Liver (tissue), 9 donors: ENCODE data around the gene NOS3. TPM values are rescaled to one million over a fixed set of nuclear protein-coding genes. Genes with fewer than 3 reads are reported as not detected.

Experiments used
- DNase-seq: peaks from one replicate; pipeline ENCODE4 v3.0.0-alpha.2; 2017; ENCODE audit warnings: low spot score
- H3K27ac ChIP-seq, 2 donors: one replicate each; pipeline ENCODE4 v1.7.0; 2013; ENCODE audit warnings: inconsistent platforms in 2 of 2, low read length in 2 of 2, control low read depth in 1 of 2, low read depth in 1 of 2, mild to moderate bottlenecking in 1 of 2
- H3K27me3 ChIP-seq, 4 donors: one replicate each; pipeline versions ENCODE4 v1.6.1 to v1.7.0; 2013; ENCODE audit warnings: low read length in 3 of 4, inconsistent platforms in 1 of 4, mild to moderate bottlenecking in 1 of 4, moderate library complexity in 1 of 4; ENCODE audit not compliant: control insufficient read depth in 4 of 4, insufficient read depth in 4 of 4
- H3K36me3 ChIP-seq, 4 donors: one replicate each; pipeline versions ENCODE4 v1.6.1 to v1.7.0; 2013; ENCODE audit warnings: low read length in 3 of 4, mild to moderate bottlenecking in 3 of 4, low read depth in 1 of 4, moderate library complexity in 1 of 4; ENCODE audit not compliant: control insufficient read depth in 4 of 4, insufficient read depth in 3 of 4
- H3K4me1 ChIP-seq, 4 donors: one replicate each; pipeline versions ENCODE4 v1.6.1 to v1.7.0; 2013; ENCODE audit warnings: low read length in 3 of 4, mild to moderate bottlenecking in 3 of 4, moderate library complexity in 1 of 4; ENCODE audit not compliant: control insufficient read depth in 4 of 4, insufficient read depth in 4 of 4
- H3K4me3 ChIP-seq, 3 donors: one replicate each; pipeline versions ENCODE4 v1.6.1 to v1.7.0; 2013; ENCODE audit warnings: low read length in 3 of 3, control low read depth in 1 of 3, low read depth in 1 of 3, mild to moderate bottlenecking in 1 of 3
- H3K9ac ChIP-seq, 2 donors: one replicate each; pipeline ENCODE4 v1.7.0; 2013; ENCODE audit warnings: low read length in 2 of 2, mild to moderate bottlenecking in 2 of 2, moderate library complexity in 2 of 2, control low read depth in 1 of 2, low read depth in 1 of 2
- H3K9me3 ChIP-seq, 4 donors: one replicate each; pipeline versions ENCODE4 v1.6.1 to v1.7.0; 2013; ENCODE audit warnings: low read length in 3 of 4; ENCODE audit not compliant: control insufficient read depth in 4 of 4
- EGR1 ChIP-seq, 2 donors: IDR thresholded peaks; 2 replicates each; pipeline ENCODE4 v1.6.1; 2016 to 2018; ENCODE audit warnings: antibody characterized with exemption in 2 of 2, low read depth in 2 of 2
- FOXA1 ChIP-seq: IDR thresholded peaks from 2 replicates; pipeline ENCODE4 v1.6.1; 2016; ENCODE audit warnings: antibody characterized with exemption
- FOXA2 ChIP-seq: IDR thresholded peaks from 2 replicates; pipeline ENCODE4 v1.6.1; 2016; ENCODE audit warnings: antibody characterized with exemption
- GABPA ChIP-seq, 2 donors: IDR thresholded peaks in 1 of 2; conservative IDR thresholded peaks in 1 of 2; 2 replicates each; pipeline ENCODE4 v1.6.1; 2016; ENCODE audit warnings: antibody characterized with exemption in 2 of 2, mild to moderate bottlenecking in 1 of 2, moderate library complexity in 1 of 2
- HNF4A ChIP-seq, 2 donors: conservative IDR thresholded peaks; 2 replicates each; pipeline ENCODE4 v1.6.1; 2016; ENCODE audit warnings: antibody characterized with exemption in 2 of 2, mild to moderate bottlenecking in 2 of 2
- HNF4G ChIP-seq: IDR thresholded peaks from 2 replicates; pipeline ENCODE4 v1.6.1; 2016; ENCODE audit warnings: antibody characterized with exemption
- JUND ChIP-seq, 2 donors: IDR thresholded peaks; 2 replicates each; pipeline ENCODE4 v1.6.1; 2016; ENCODE audit warnings: antibody characterized with exemption in 2 of 2
- NR2F2 ChIP-seq: IDR thresholded peaks from 2 replicates; pipeline ENCODE4 v1.6.1; 2016; ENCODE audit warnings: antibody characterized with exemption
- RAD21 ChIP-seq, 2 donors: IDR thresholded peaks; 2 replicates each; pipeline ENCODE4 v1.6.1; 2016; ENCODE audit warnings: antibody characterized with exemption in 2 of 2, mild to moderate bottlenecking in 2 of 2
- RXRA ChIP-seq, 2 donors: IDR thresholded peaks; 2 replicates each; pipeline ENCODE4 v1.6.1; 2017 to 2018; ENCODE audit warnings: antibody characterized with exemption in 2 of 2, mild to moderate bottlenecking in 1 of 2
- SP1 ChIP-seq: IDR thresholded peaks from 2 replicates; pipeline ENCODE4 v1.6.1; 2018; ENCODE audit warnings: antibody characterized with exemption, mild to moderate bottlenecking
- TAF1 ChIP-seq: conservative IDR thresholded peaks from 2 replicates; pipeline ENCODE4 v1.6.1; 2016; ENCODE audit warnings: antibody characterized with exemption, mild to moderate bottlenecking
- YY1 ChIP-seq: IDR thresholded peaks from 2 replicates; pipeline ENCODE4 v1.6.1; 2016; ENCODE audit warnings: antibody characterized with exemption, mild to moderate bottlenecking
- WGBS: extraction: QIAGEN DNeasy Blood & Tissue Kit; methylation state at CpG from one replicate; pipeline ENCODE4 v1.1.7; 2013; 5-methylcytosine and 5-hydroxymethylcytosine counted together
- polyA plus RNA-seq, 2 donors: library from polyadenylated mRNA; stranded (reverse) in 1 of 2; unstranded in 1 of 2; fragments of 200-250 nt in 1 of 2; fragments of >200 nt in 1 of 2; fragmentation: Nextera tagmentation in 1 of 2; extraction: Ambion mirVana in 1 of 2; gene quantifications; one replicate each; pipeline versions ENCODE4 v1.2.1 to v1.2.3, GENCODE V29; 2013 to 2015
- total RNA-seq, 2 donors: library from RNA; depleted of rRNA; stranded (reverse); fragments of >200 nt; gene quantifications; one replicate each; pipeline ENCODE4 v1.2.3, GENCODE V29; 2014
- TF ChIP-seq, protein P1 (sequence below): fragments of 150-350 bp; IDR thresholded peaks from 2 replicates; pipeline ENCODE4 v1.5.1; 2017; ENCODE audit warnings: improper control_type of control experiment, low read depth, low read length; ENCODE audit not compliant: missing input control
- TF ChIP-seq, protein P2 (sequence below): IDR thresholded peaks from 2 replicates; pipeline ENCODE4 v1.6.1; 2016; ENCODE audit warnings: antibody characterized with exemption
- TF ChIP-seq, protein P3 (sequence below): IDR thresholded peaks from 2 replicates; pipeline ENCODE4 v1.6.1; 2016; ENCODE audit warnings: antibody characterized with exemption, mild to moderate bottlenecking
- TF ChIP-seq, protein P4 (sequence below): IDR thresholded peaks from 2 replicates; pipeline ENCODE4 v1.6.1; 2016; ENCODE audit warnings: antibody characterized with exemption
- TF ChIP-seq, protein P5 (sequence below): IDR thresholded peaks from 2 replicates; pipeline ENCODE4 v1.6.1; 2016; ENCODE audit warnings: antibody characterized with exemption
- donor health status: healthy.
- donor health status: healthy.
- donor health status: healthy.
- donor health status: healthy.
- donor health status: healthy.

Gene NOS3
- total and polyA plus RNA-seq, 4 donors, result 1.6 to 6.1 (median 5.1) TPM

DNA sequence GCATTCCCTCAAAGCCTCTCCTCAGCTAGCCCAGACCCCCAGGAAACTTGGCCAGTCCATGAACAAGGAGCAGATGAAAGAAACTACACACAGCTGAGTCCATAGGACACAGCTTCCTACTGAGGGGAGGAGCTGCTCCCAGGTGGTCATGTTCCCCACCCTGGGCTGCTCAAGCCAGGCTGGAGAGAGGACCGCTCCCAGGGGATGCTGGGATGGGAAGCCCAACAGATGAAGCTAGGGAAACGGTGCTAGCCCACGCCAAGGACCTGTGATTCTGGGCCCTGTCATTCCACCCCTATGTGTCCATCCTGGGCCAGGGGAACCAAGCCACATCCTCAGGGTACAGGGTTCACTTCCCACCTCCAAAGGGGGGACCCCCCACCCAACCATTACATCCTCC lies 31.7 kb upstream of the NOS3 start:
- Histone ChIP-seq H3K27me3 (peaks cover 0 to 7% (median 0%) of the 10 kb centered on the region in 4 donors), H3K9me3 (no peaks in the 10 kb centered on the region), H3K9ac (no peak overlapping the region), H3K27ac (no peak overlapping the region), H3K36me3 (no peaks in the 10 kb centered on the region), H3K4me1 (peaks cover 0 to 6% (median 0%) of the 10 kb centered on the region in 4 donors), H3K4me3 (no peak overlapping the region)
- TF ChIP-seq RAD21 (IDR thresholded peaks at IDR 0.05) (no peak), NR2F2 (no peak)
- TF ChIP-seq, protein P1, sequence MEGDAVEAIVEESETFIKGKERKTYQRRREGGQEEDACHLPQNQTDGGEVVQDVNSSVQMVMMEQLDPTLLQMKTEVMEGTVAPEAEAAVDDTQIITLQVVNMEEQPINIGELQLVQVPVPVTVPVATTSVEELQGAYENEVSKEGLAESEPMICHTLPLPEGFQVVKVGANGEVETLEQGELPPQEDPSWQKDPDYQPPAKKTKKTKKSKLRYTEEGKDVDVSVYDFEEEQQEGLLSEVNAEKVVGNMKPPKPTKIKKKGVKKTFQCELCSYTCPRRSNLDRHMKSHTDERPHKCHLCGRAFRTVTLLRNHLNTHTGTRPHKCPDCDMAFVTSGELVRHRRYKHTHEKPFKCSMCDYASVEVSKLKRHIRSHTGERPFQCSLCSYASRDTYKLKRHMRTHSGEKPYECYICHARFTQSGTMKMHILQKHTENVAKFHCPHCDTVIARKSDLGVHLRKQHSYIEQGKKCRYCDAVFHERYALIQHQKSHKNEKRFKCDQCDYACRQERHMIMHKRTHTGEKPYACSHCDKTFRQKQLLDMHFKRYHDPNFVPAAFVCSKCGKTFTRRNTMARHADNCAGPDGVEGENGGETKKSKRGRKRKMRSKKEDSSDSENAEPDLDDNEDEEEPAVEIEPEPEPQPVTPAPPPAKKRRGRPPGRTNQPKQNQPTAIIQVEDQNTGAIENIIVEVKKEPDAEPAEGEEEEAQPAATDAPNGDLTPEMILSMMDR, result no peak
- TF ChIP-seq, protein P2, sequence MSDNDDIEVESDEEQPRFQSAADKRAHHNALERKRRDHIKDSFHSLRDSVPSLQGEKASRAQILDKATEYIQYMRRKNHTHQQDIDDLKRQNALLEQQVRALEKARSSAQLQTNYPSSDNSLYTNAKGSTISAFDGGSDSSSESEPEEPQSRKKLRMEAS, result no peak
- DNase-seq, result no peak
- 72% methylated on average over 3 of the region's 3 CpGs for WGBS

DNA sequence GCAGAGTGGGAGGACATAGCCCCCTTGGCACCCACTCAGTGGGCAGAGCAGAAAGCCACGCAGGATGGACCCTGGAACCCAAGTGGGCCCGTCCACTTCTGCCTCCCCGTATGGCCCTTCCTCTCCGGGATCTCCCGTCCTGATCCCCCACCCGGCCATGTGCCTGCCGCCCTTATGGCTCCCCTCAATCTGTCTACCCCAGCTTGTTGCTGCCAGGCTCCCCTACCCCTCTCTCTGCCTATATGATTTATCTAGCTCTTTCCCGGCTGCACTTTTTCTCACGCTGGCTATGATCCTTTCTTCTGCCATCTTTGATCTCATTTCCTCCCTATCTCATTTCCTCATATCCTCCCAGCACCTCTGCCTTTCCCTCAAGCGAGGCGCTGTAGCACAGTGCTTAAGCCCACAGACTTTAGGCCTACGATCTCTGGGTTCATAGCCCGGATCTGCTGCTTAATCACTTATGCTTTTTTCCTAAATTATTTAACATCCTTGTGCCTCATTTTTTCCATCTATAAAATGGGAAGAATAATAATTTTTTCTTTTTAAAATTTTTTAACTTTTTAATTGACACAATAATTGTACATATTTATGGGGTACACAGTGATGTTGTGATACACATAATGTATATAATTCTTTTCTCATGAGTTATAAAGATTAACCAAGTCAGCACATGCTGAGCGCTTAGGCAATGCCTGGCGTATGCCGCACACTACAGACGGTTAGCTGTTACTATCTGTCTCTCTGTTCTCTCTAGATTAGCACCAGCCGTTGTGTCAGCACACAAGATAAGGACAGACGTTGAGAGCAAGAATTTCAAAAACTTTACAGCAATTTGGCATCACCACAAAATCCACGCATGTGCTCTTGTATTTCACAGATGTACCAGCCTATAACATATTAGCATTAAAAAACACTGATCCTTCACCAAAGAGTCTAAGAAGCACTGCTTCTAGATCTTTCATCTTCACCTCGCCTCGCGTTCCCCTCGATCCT lies 30.8 kb upstream of the NOS3 start:
- Histone ChIP-seq H3K4me3 (no peak overlapping the region), H3K9ac (no peak overlapping the region), H3K9me3 (no peaks in the 10 kb centered on the region), H3K4me1 (peaks cover 0 to 14% (median under 1%) of the 10 kb centered on the region in 4 donors), H3K27me3 (peaks cover 0 to 7% (median under 1%) of the 10 kb centered on the region in 4 donors), H3K27ac (no peak overlapping the region), H3K36me3 (no peaks in the 10 kb centered on the region)
- TF ChIP-seq, protein P2, result no peak
- TF ChIP-seq, protein P1, result no peak
- TF ChIP-seq TAF1 (no peak), YY1 (no peak), GABPA (IDR thresholded peaks at IDR 0.05 in 1 of 2, conservative IDR thresholded peaks at IDR 0.05 in 1 of 2) (no peak), RAD21 (IDR thresholded peaks at IDR 0.05) (no peak), HNF4G (no peak), EGR1 (IDR thresholded peaks at IDR 0.05; ENCODE audit: low read depth in 2 of 2) (no peak), FOXA2 (no peak), NR2F2 (no peak), HNF4A (conservative IDR thresholded peaks at IDR 0.05) (no peak), JUND (IDR thresholded peaks at IDR 0.05) (no peak), FOXA1 (no peak), RXRA (IDR thresholded peaks at IDR 0.05) (no peak), SP1 (no peak)
- TF ChIP-seq, protein P3, sequence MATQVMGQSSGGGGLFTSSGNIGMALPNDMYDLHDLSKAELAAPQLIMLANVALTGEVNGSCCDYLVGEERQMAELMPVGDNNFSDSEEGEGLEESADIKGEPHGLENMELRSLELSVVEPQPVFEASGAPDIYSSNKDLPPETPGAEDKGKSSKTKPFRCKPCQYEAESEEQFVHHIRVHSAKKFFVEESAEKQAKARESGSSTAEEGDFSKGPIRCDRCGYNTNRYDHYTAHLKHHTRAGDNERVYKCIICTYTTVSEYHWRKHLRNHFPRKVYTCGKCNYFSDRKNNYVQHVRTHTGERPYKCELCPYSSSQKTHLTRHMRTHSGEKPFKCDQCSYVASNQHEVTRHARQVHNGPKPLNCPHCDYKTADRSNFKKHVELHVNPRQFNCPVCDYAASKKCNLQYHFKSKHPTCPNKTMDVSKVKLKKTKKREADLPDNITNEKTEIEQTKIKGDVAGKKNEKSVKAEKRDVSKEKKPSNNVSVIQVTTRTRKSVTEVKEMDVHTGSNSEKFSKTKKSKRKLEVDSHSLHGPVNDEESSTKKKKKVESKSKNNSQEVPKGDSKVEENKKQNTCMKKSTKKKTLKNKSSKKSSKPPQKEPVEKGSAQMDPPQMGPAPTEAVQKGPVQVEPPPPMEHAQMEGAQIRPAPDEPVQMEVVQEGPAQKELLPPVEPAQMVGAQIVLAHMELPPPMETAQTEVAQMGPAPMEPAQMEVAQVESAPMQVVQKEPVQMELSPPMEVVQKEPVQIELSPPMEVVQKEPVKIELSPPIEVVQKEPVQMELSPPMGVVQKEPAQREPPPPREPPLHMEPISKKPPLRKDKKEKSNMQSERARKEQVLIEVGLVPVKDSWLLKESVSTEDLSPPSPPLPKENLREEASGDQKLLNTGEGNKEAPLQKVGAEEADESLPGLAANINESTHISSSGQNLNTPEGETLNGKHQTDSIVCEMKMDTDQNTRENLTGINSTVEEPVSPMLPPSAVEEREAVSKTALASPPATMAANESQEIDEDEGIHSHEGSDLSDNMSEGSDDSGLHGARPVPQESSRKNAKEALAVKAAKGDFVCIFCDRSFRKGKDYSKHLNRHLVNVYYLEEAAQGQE, result no peak
- TF ChIP-seq, protein P4, sequence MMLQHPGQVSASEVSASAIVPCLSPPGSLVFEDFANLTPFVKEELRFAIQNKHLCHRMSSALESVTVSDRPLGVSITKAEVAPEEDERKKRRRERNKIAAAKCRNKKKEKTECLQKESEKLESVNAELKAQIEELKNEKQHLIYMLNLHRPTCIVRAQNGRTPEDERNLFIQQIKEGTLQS, result no peak
- TF ChIP-seq, protein P5, sequence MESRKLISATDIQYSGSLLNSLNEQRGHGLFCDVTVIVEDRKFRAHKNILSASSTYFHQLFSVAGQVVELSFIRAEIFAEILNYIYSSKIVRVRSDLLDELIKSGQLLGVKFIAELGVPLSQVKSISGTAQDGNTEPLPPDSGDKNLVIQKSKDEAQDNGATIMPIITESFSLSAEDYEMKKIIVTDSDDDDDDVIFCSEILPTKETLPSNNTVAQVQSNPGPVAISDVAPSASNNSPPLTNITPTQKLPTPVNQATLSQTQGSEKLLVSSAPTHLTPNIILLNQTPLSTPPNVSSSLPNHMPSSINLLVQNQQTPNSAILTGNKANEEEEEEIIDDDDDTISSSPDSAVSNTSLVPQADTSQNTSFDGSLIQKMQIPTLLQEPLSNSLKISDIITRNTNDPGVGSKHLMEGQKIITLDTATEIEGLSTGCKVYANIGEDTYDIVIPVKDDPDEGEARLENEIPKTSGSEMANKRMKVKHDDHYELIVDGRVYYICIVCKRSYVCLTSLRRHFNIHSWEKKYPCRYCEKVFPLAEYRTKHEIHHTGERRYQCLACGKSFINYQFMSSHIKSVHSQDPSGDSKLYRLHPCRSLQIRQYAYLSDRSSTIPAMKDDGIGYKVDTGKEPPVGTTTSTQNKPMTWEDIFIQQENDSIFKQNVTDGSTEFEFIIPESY, result no peak
- no peak for DNase-seq
- 57% methylated on average over 24 of the region's 24 CpGs for WGBS
